ENCODE data around the gene MED15. TPM values are rescaled to one million over a fixed set of nuclear protein-coding genes. Genes with fewer than 3 reads are reported as not detected.
A peak's percentile ranks its signal among the peaks of the same experiment; 100 is the strongest.

Gene MED15
- total RNA-seq, 5 donors from 2014 or later (not counting 1 experiment from before 2014, with no cell fraction given): 214 to 317 (median 262) TPM

- H3K36me3 ChIP-seq (ENCODE audit: control insufficient read depth in 2 of 2, extremely low read depth in 1 of 2, insufficient read depth in 1 of 2, low read length in 1 of 2): peaks cover 12 to 55% of the 10 kb centered on the region in 2 donors
- H3K36me3 Mint-ChIP-seq: peaks cover 46% of the 10 kb centered on the region
- H3K27me3 ChIP-seq (replicated peaks in 1 of 2; ENCODE audit: control insufficient read depth in 2 of 2, extremely low read depth in 1 of 2, insufficient read depth in 2 of 2, low read length in 1 of 2): no peaks in the 10 kb centered on the region
- ATAC-seq (replicated peaks in 1 of 4): no peak
- WGBS (ENCODE audit: insufficient coverage): 97% methylated on average over 8 of the region's 8 CpGs
- no peak overlapping the region for H3K4me3 ChIP-seq (ENCODE audit: control insufficient read depth in 1 of 2, extremely low read depth in 1 of 2, low read length in 1 of 2)
- H3K27ac ChIP-seq (ENCODE audit: low read length): peak overlapping the region; percentile 85
- peaks cover 93 to 100% (median 100%) of the 10 kb centered on the region in 3 donors for H3K4me1 Mint-ChIP-seq
- H3K27me3 Mint-ChIP-seq: no peaks in the 10 kb centered on the region
- peak overlapping the region; percentile 6 to 75 (median 47) for H3K4me3 Mint-ChIP-seq
- no peak for DNase-seq
- POLR2A ChIA-PET: interaction anchor here in 1 of 2 donors (0.6 kb wide), 1 partner anchor 42 kb away, joined by 3 read pairs; no protein-coding TSS in a partner anchor
- peaks cover 0 to 7% (median 7%) of the 10 kb centered on the region in 3 donors for H3K9me3 Mint-ChIP-seq
- H3K9me3 ChIP-seq: no peaks in the 10 kb centered on the region
- H3K27ac Mint-ChIP-seq: peak overlapping the region; percentile 98 to 99
- peaks cover 72 to 98% of the 10 kb centered on the region in 2 experiments for H3K4me1 ChIP-seq (ENCODE audit: control insufficient read depth in 1 of 2, extremely low read depth in 1 of 2, insufficient read depth in 2 of 2, low read length in 2 of 2)
- CTCF ChIA-PET: interaction anchor here (1.2 to 2.0 kb wide), 2 partner anchors 9 to 10 kb away, joined by 5 to 7 read pairs; no protein-coding TSS in a partner anchor
These were observed 46.7 kb downstream of the MED15 start for GRCh38 chr22:20553947-20554741.

- peak overlapping the region; percentile 85 for H3K27ac ChIP-seq (ENCODE audit: low read length)
- ChIA-PET CTCF (interaction anchor here in 1 of 2 donors (1.4 kb wide), 1 partner anchor 10 kb away, joined by 4 read pairs; no protein-coding TSS in a partner anchor), POLR2A (interaction anchor here in 1 of 2 donors (0.7 kb wide), 1 partner anchor 22 kb away, joined by 4 read pairs; no protein-coding TSS in a partner anchor)
- 97% methylated on average over 14 of the region's 14 CpGs for WGBS (ENCODE audit: insufficient coverage)
- DNase-seq (no peak), ATAC-seq (replicated peaks in 1 of 4) (no peak)
- H3K27ac Mint-ChIP-seq: peak overlapping the region; percentile 98 to 99
- peaks cover 0 to 11% (median 9%) of the 10 kb centered on the region in 3 donors for H3K9me3 Mint-ChIP-seq
- H3K27me3 ChIP-seq (replicated peaks in 1 of 2; ENCODE audit: control insufficient read depth in 2 of 2, extremely low read depth in 1 of 2, insufficient read depth in 2 of 2, low read length in 1 of 2): no peaks in the 10 kb centered on the region
- H3K4me3 ChIP-seq (ENCODE audit: control insufficient read depth in 1 of 2, extremely low read depth in 1 of 2, low read length in 1 of 2): no peak overlapping the region
- H3K4me1 ChIP-seq (ENCODE audit: control insufficient read depth in 1 of 2, extremely low read depth in 1 of 2, insufficient read depth in 2 of 2, low read length in 2 of 2): peaks cover 68 to 92% of the 10 kb centered on the region in 2 experiments
- H3K9me3 ChIP-seq: no peaks in the 10 kb centered on the region
- no peaks in the 10 kb centered on the region for H3K27me3 Mint-ChIP-seq
- peaks cover 90 to 99% (median 99%) of the 10 kb centered on the region in 3 donors for H3K4me1 Mint-ChIP-seq
- H3K36me3 ChIP-seq (ENCODE audit: control insufficient read depth in 2 of 2, extremely low read depth in 1 of 2, insufficient read depth in 1 of 2, low read length in 1 of 2): peaks cover 12 to 62% of the 10 kb centered on the region in 2 donors
- peaks cover 53% of the 10 kb centered on the region for H3K36me3 Mint-ChIP-seq
- H3K4me3 Mint-ChIP-seq: peak overlapping the region; percentile 37 to 75 (median 47)
These were observed 47.4 kb downstream of the MED15 start for GRCh38 chr22:20554824-20555223.

DNA sequence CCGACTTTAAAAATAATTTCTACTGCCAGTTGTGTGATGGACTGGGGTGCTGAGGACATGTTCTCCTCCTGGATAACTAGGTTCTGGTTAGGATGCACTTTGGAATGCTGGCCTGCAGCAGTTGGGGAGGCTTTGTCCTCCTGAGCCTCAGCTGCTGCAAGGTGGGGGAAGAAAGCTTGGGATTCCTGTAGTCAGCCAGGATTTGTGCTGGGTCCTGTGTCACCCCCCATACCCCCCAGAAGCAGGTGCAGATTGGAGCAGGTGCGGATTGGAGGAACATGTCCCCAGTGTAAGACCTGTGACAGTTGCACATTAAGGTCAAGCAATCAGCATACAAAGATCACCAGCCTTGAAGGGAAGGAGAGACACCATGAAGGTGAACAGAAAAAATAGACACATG lies 51.1 kb downstream of the MED15 start:
- no peaks in the 10 kb centered on the region for H3K27me3 ChIP-seq (replicated peaks in 1 of 2; ENCODE audit: control insufficient read depth in 2 of 2, extremely low read depth in 1 of 2, insufficient read depth in 2 of 2, low read length in 1 of 2)
- ChIA-PET CTCF (no interaction called here), POLR2A (no interaction called here)
- peaks cover 70 to 87% (median 83%) of the 10 kb centered on the region in 3 donors for H3K4me1 Mint-ChIP-seq
- H3K27ac Mint-ChIP-seq: peak overlapping the region; percentile 98 to 99
- H3K27me3 Mint-ChIP-seq: no peaks in the 10 kb centered on the region
- no peak overlapping the region for H3K4me3 ChIP-seq (ENCODE audit: control insufficient read depth in 1 of 2, extremely low read depth in 1 of 2, low read length in 1 of 2)
- H3K4me1 ChIP-seq (ENCODE audit: control insufficient read depth in 1 of 2, extremely low read depth in 1 of 2, insufficient read depth in 2 of 2, low read length in 2 of 2): peaks cover 37 to 78% of the 10 kb centered on the region in 2 experiments
- H3K9me3 Mint-ChIP-seq: peaks cover 0 to 11% (median 9%) of the 10 kb centered on the region in 3 donors
- H3K4me3 Mint-ChIP-seq: peak overlapping the region in 2 of 3 donors; percentile 6 to 75
- DNase-seq (no peak), ATAC-seq (replicated peaks in 1 of 4) (no peak)
- peaks cover 53% of the 10 kb centered on the region for H3K36me3 Mint-ChIP-seq
- peaks cover 7 to 62% of the 10 kb centered on the region in 2 donors for H3K36me3 ChIP-seq (ENCODE audit: control insufficient read depth in 2 of 2, extremely low read depth in 1 of 2, insufficient read depth in 1 of 2, low read length in 1 of 2)
- peak overlapping the region; percentile 85 for H3K27ac ChIP-seq (ENCODE audit: low read length)
- H3K9me3 ChIP-seq: no peaks in the 10 kb centered on the region
- 100% methylated on average over 2 of the region's 2 CpGs for WGBS (ENCODE audit: insufficient coverage)

GRCh38 chr22:20559174-20559760 lies 51.9 kb downstream of the MED15 start:
- peak overlapping the region; percentile 98 to 99 for H3K27ac Mint-ChIP-seq
- WGBS (ENCODE audit: insufficient coverage): 97% methylated on average over 4 of the region's 4 CpGs
- POLR2A ChIA-PET: no interaction called here
- CTCF ChIA-PET: interaction anchor here in 1 of 2 donors (0.7 to 1.1 kb wide), 2 partner anchors 10 to 17 kb away, joined by 3 read pairs; no protein-coding TSS in a partner anchor
- DNase-seq: no peak
- peaks cover 0 to 11% (median 9%) of the 10 kb centered on the region in 3 donors for H3K9me3 Mint-ChIP-seq
- H3K36me3 Mint-ChIP-seq: peaks cover 57% of the 10 kb centered on the region
- Histone ChIP-seq H3K4me3 (ENCODE audit: control insufficient read depth in 1 of 2, extremely low read depth in 1 of 2, low read length in 1 of 2) (no peak overlapping the region), H3K4me1 (ENCODE audit: control insufficient read depth in 1 of 2, extremely low read depth in 1 of 2, insufficient read depth in 2 of 2, low read length in 2 of 2) (peaks cover 32 to 75% of the 10 kb centered on the region in 2 experiments), H3K27ac (ENCODE audit: low read length) (peak overlapping the region; percentile 85), H3K9me3 (no peaks in the 10 kb centered on the region), H3K27me3 (replicated peaks in 1 of 2; ENCODE audit: control insufficient read depth in 2 of 2, extremely low read depth in 1 of 2, insufficient read depth in 2 of 2, low read length in 1 of 2) (no peaks in the 10 kb centered on the region), H3K36me3 (ENCODE audit: control insufficient read depth in 2 of 2, extremely low read depth in 1 of 2, insufficient read depth in 1 of 2, low read length in 1 of 2) (peaks cover under 1 to 57% of the 10 kb centered on the region in 2 donors)
- peaks cover 75 to 87% (median 83%) of the 10 kb centered on the region in 3 donors for H3K4me1 Mint-ChIP-seq
- ATAC-seq (replicated peaks in 1 of 4): no peak
- no peaks in the 10 kb centered on the region for H3K27me3 Mint-ChIP-seq
- H3K4me3 Mint-ChIP-seq: no peak overlapping the region

GRCh38 chr22:20560716-20561115 lies 53.3 kb downstream of the MED15 start:
- DNase-seq: no peak
- no peak overlapping the region for H3K4me3 Mint-ChIP-seq
- H3K27ac Mint-ChIP-seq: peak overlapping the region; percentile 98 to 99
- no peaks in the 10 kb centered on the region for H3K27me3 Mint-ChIP-seq
- H3K9me3 Mint-ChIP-seq: peaks cover 0 to 11% (median 9%) of the 10 kb centered on the region in 3 donors
- Histone ChIP-seq H3K27ac (ENCODE audit: low read length) (no peak overlapping the region), H3K36me3 (ENCODE audit: control insufficient read depth in 2 of 2, extremely low read depth in 1 of 2, insufficient read depth in 1 of 2, low read length in 1 of 2) (peaks cover 0 to 58% of the 10 kb centered on the region in 2 donors), H3K4me3 (ENCODE audit: control insufficient read depth in 1 of 2, extremely low read depth in 1 of 2, low read length in 1 of 2) (no peak overlapping the region), H3K9me3 (no peaks in the 10 kb centered on the region), H3K4me1 (ENCODE audit: control insufficient read depth in 1 of 2, extremely low read depth in 1 of 2, insufficient read depth in 2 of 2, low read length in 2 of 2) (peaks cover 36 to 75% of the 10 kb centered on the region in 2 experiments), H3K27me3 (replicated peaks in 1 of 2; ENCODE audit: control insufficient read depth in 2 of 2, extremely low read depth in 1 of 2, insufficient read depth in 2 of 2, low read length in 1 of 2) (no peaks in the 10 kb centered on the region)
- H3K36me3 Mint-ChIP-seq: peaks cover 55% of the 10 kb centered on the region
- ChIA-PET POLR2A (no interaction called here), CTCF (interaction anchor here in 1 of 2 donors (0.6 kb wide), 1 partner anchor 73 kb away, joined by 6 read pairs; no protein-coding TSS in a partner anchor)
- H3K4me1 Mint-ChIP-seq: peaks cover 75 to 87% (median 82%) of the 10 kb centered on the region in 3 donors
- no peak for ATAC-seq (replicated peaks in 1 of 4)
- no CpG with 5 or more reads among the region's 3 CpGs for WGBS (ENCODE audit: insufficient coverage)

DNA sequence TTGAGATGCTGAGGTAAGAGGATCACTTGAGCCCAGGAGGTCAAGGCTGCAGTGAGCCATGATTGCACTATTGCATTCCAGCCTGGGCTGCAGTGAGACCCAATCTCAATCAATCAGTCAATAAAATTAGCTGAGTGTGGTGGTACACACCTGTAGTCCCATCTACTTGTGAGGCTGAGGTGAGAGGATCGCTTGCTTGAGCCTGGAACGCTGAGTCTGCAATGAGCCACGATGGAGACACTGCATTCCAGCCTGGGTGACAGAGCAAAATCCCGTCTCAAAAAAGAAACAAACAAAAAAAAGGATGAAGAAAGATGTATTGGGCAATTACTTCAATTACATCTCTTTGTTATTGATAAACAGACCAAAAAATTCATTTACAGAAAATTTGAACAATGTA lies 54.5 kb downstream of the MED15 start:
- no peaks in the 10 kb centered on the region for H3K27me3 ChIP-seq (replicated peaks in 1 of 2; ENCODE audit: control insufficient read depth in 2 of 2, extremely low read depth in 1 of 2, insufficient read depth in 2 of 2, low read length in 1 of 2)
- Mint-ChIP-seq H3K27ac (peak overlapping the region; percentile 98 to 99), H3K9me3 (peaks cover 0 to 11% (median 9%) of the 10 kb centered on the region in 3 donors), H3K4me3 (no peak overlapping the region), H3K36me3 (peaks cover 55% of the 10 kb centered on the region), H3K4me1 (peaks cover 75 to 87% (median 82%) of the 10 kb centered on the region in 3 donors), H3K27me3 (no peaks in the 10 kb centered on the region)
- peaks cover 33 to 75% of the 10 kb centered on the region in 2 experiments for H3K4me1 ChIP-seq (ENCODE audit: control insufficient read depth in 1 of 2, extremely low read depth in 1 of 2, insufficient read depth in 2 of 2, low read length in 2 of 2)
- WGBS (ENCODE audit: insufficient coverage): 100% methylated on average over 2 of the region's 4 CpGs
- H3K9me3 ChIP-seq: no peaks in the 10 kb centered on the region
- POLR2A ChIA-PET: no interaction called here
- no peak for DNase-seq
- no peak overlapping the region for H3K27ac ChIP-seq (ENCODE audit: low read length)
- CTCF ChIA-PET: interaction anchor here (0.9 to 2.4 kb wide), 2 partner anchors 9 kb away, joined by 4 to 7 read pairs; no protein-coding TSS in a partner anchor
- H3K36me3 ChIP-seq (ENCODE audit: control insufficient read depth in 2 of 2, extremely low read depth in 1 of 2, insufficient read depth in 1 of 2, low read length in 1 of 2): peaks cover 0 to 50% of the 10 kb centered on the region in 2 donors
- no peak for ATAC-seq (replicated peaks in 1 of 4)
- H3K4me3 ChIP-seq (ENCODE audit: control insufficient read depth in 1 of 2, extremely low read depth in 1 of 2, low read length in 1 of 2): no peak overlapping the region
